LHCN-M2 (cell line): ENCODE measurements around the gene FBXW11. TPM values are rescaled to one million over a fixed set of nuclear protein-coding genes. Genes with fewer than 3 reads are reported as not detected.
"Not testable (repeated sequence)": the region's sequence is repeated elsewhere in the genome, so short reads cannot be mapped to it uniquely, and the experiment has no call there.

ENCODE experiments used
- DNase-seq: peaks from one replicate; pipeline ENCODE4 v3.0.0-alpha.2; 2012; ENCODE audit warnings: low read depth
- total RNA-seq: library from RNA; depleted of rRNA; stranded (reverse); fragments of >200 nt; gene quantifications from 2 replicates; pipeline ENCODE4 v1.2.3, GENCODE V29; 2014

Gene FBXW11
- total RNA-seq, 1 experiment from 2014 or later = 78.4 TPM

DNA sequence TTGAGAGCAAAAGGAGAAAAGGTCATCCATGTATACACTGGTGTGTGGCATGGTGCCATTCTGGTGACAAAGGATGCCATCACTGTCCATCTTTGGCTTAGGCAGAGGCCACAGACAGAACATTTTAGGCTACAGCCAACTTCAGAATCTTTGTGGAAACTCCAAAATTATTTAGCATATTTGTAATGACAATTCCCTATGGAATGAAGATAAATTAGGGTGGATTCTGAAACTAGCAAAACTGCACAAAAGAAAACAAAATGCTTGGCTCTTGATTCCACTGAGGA lies 92.5 kb downstream of the FBXW11 start:
- peak; percentile 20 for DNase-seq

DNA sequence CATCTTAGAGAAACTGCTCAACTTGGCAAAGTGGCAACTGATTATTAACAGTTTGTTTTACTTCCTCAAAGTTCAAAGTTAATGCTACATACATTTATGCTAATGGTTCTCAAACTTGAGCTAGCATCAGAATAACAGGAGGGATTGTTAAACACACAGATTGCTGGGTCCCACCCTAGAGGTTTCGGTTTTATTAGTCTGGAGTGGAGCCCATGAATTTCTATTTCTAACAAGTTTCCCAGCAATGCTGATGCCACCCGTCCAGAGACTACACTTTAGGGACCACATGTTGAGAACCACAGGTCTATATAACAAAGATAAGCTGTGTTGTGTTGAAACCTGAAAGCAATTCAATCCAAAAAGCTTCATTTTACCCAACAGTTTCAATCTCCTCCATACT lies 95.3 kb downstream of the FBXW11 start:
- DNase-seq = no peak

DNA sequence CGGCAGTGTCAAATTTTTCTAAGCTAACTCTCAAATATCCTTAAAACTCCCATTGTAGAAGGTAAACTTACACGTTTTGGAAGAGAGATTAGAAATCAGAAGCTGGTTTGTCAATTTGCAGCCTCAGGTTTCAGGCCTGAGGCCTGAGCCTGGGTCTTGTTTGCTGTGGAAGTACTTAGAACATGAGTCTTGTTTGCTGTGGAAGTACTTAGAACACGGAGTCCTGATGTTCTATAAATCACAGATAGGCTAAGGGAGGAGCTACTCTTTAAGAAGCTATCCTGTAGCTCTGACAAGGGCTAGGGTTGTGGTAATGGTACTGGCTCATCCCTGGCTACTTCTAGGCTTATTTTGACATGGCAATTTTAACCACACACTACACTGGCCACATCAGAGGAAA lies 97.8 kb downstream of the FBXW11 start:
- DNase-seq = no peak

DNA sequence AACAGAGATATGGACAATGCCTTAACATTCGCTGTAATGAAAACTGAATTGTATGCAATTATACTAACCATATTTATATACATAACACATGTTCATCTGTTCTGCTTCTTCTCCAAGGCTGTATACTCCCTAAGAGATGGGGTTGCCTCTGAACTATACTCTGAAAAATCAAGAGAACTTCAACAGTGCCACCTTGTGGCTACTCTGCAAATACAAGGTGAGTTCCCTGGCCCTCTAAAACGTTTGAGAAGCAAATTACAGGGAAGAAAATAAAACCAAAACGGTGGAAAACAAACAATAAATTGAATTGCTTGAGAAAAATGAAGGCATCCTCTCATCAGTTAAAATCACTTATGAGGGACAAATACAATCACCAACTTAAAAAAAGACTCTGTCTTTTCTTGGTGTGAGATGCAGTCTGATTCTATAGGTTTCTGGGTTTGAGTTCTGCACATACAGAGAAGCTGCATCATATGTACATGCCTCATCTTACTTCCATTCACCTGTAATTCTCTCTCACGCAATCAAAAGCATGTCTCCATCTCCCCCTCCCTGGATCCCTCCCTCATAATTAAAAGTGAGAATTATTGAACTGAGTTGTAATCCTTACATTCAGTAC lies 98.6 kb downstream of the FBXW11 start:
- peak; percentile 61 for DNase-seq

DNA sequence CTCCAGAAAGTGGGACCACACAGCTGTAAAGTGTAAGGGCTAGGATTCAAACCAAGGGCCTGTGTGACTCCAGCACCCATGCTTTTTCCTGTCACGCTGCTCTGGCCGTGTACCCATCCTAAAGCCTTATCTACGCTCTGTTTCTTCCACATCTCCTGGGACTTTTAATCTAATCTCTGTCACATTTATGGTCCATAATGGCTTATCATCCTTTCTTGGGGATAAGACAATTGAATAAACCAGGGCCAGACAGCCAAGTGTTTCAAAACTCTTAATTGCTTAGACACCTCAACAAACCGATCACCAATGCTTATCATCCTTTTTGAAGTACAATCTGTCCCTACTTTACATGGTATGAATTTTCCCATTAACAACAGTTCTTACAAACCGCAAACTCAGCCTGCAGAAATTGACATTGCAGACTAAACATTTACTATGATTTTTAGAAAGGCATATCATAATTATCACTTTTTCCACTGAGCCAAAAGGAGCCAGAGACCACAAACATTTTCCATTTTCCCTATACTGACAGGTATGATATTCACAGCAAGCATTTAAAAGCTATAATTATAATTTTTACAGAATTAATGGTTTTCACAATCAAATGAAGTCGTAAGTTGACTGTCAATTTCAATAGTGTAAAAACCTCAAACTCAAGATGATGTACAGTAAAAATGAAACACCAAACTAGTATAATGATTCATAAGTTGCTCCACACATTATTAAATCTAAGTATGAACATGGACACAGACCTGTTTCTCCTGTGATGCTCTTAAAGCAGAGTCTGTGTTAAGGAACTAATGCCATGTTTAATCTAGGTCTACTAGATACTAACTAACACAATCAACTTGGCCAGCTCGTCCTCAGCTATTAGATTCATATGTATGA lies 99.5 kb downstream of the FBXW11 start:
- no peak for DNase-seq

DNA sequence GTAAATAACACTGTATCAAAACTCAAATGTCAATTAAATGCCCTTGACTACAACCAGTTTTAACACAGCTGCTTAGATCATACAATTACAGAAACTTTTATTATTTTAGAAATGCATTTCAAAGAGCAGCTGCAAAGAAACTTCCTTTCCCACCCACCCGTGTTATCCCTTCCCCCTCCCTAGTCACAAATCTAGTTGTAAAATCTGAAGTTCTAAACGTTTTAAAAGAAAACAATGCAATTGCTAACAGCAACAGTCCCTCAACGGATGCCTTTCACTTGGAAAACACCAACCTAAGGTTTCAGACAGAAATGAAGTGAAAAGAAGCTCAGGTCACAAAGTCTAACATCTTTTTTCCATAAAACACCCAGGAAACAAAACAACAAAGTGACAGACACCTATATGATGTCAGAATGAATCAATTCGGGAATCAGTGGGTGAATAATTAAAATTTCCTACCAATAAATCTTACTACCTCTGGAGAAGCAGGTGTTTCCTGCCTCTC lies 100.3 kb downstream of the FBXW11 start:
- no peak for DNase-seq

DNA sequence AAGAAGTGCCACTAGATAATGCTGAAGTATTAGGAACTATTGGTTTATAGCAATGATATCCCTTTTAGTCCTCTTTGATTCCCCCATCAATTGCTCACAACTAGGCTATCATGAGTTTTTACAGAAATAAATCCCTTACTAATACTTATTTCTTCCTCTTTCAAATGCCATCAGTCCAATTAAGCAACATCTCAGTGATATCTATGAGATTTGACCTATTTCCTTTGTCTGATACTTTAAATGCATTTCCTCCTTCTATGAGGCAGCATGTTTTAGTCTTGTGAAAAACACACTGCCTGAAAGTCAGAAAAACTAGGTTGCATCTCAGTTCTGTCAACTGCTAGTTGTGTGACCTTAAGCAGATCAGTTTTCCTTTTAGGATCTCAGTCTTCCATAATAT lies 101.6 kb downstream of the FBXW11 start:
- DNase-seq = no peak

DNA sequence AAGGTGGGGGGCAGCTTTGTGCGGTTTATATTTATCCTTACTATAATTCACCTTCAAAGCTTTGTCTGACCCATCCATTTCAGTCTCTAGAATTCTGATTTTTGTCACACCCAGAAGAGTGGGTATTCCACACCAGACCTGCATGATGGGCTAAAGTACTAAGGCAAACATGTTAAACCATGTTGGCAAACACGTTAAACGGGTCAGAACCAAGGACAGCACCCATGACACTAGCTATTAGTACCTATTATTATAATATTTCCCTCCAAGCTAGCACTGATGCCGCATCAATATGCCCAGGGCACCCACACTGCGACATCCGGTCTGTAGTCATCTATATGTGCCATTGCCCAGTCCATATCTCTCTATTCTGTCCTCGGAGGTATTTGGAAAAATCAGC lies 104.7 kb downstream of the FBXW11 start:
- no peak for DNase-seq

DNA sequence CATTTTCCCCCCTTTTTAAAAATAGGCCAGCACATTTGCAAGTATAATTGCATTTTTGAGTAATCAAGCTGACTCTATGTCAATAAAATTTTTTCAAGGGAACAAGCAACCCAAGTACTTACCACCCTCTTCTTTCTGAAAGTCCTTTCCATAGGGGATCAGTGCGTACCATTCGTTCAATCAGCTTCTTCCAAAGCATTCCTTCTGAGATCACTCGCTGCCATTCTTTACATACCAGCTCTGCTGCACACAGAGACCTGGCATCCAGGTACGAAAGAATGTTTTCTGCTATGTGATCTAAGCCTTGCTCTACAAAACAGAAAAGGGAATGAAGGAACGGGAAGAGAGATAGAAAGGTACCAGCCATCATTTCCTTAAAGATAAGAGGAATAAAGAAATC lies 106.6 kb downstream of the FBXW11 start:
- no peak for DNase-seq

DNA sequence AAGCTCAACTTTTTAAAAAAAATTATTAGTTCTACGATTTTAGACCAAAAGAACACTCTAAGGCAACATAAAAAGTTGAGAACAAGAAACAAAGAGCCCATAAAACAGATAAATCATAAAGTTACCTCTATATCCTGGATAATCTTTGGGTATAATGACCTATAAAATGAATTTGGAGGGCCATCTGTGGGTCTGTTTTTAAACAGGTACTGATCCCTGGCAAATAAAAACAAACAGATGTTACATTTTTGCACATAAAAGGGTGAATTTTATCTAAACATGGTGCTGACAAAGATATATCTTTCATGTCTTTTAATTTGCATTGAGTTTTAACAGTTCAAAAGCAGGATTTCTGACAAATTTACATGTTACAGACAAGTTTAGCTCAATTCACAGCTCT lies 107.6 kb downstream of the FBXW11 start:
- no peak for DNase-seq

DNA sequence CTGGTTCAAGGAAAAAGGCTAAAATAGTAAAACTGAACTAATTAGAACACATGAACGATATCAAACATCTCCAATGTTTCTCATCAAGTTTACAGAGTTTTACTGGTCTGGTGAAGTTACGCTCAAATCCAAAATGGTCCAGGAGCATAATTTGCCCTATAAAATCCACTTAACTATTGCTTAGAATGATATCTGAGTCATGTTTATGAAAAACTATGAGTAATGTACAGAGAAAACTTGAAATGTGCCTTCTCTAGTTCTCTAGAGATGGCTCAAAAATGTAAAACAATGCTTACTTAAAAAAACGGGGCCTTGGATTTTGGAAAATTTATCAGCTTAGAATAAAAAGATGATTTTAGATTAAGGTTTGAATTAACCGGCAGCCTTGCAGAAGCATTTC lies 108.1 kb downstream of the FBXW11 start:
- peak; percentile 21 for DNase-seq

DNA sequence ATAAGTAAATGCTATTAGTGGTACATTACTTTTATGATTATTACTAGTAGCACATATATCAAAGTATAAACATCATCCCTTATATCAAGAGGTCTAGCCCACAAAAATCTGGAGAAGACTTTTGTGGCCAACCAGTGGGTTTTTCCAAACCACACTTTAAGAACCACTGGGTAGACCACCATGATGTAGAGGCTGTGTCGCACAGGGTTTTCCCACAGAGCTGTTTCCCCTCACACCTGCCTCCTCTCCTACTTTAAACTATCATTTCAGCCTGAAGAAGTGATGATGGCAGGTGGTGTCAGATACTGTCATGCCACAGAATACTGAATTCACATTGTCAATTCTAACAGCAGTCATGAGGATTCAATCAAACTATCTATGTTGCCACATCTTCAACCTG lies 109.2 kb downstream of the FBXW11 start:
- no peak for DNase-seq

DNA sequence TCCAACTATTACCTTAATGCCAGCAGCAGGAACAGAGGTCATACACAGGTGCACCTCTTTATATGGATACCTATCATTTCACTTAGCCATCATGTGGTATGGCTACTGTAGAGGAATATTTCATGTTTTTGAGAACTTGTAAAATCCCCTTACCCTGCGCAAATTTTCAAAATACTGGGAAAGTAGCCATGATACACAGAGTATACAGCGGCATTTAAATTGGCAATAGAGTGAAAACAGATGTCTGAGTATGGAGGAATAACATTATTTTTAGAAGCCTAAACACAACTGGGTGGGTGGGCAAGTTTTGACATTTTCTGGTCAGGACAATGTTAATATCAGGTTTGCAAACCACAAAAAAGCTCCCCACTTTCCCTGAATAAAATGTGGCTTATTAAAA lies 111.4 kb downstream of the FBXW11 start:
- DNase-seq = no peak

DNA sequence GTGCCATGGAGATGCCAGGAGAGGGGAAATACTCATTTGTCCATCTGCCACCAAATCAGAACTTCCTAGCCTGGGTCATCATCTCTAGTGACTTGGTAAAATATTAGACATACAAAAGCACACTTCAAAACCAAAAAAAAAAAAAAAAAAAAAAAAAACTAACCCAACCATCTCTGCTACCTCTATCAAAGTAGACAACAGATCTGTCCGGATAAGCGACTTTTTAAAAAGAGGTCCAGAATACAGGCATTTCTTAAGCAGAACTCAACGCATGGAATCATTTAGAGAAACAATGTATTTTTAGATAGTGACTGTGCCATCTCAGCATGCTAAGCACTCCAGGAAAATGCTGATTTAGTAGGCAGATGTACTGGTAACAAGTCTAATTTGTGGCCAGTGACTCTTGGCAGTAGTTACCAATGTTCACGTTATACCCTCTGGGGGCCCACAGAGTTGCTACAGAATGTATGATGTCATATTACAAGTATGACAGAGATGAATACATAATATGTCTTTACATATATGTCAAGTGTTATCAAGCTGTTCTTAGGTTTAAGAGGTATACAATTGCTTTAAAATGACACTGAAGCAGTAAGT lies 113.0 kb downstream of the FBXW11 start:
- peak; percentile 78 for DNase-seq

DNA sequence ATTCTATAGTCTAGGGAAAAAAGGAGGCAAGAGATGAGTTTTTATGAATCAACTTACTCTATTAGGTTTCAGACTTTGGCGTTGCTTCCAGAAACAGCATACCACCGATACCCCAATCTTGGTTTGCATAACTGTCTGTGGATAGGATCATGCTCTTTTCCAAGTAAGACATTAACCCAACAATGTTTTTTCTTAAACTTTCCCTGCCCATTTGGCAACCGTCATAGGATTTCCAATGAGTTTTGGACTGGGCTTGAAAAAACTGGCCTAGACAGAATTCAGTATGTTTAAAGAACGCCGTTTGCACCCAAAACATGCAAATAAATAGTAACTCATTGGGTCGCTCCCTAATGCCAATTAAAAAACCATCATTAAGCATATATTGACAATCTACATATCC lies 114.8 kb downstream of the FBXW11 start:
- DNase-seq = no peak

DNA sequence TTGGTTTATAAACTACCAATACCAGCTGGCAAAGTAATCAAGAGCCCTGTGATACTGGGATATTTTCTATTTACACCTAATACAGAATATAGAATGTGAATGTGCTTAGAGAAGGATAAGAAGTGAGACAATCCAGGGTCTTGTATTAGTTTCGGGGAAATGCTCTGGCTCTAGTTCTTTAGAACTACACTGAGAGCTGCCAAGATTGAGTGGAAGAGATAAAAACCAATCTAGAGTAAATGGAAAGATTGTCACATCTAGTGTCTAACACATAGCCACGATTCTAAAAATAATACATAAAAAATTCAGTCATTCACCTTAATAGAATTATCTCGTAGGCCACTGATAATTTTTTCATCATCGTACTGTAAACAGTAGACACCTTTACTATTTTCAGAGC lies 115.3 kb downstream of the FBXW11 start:
- no peak for DNase-seq

DNA sequence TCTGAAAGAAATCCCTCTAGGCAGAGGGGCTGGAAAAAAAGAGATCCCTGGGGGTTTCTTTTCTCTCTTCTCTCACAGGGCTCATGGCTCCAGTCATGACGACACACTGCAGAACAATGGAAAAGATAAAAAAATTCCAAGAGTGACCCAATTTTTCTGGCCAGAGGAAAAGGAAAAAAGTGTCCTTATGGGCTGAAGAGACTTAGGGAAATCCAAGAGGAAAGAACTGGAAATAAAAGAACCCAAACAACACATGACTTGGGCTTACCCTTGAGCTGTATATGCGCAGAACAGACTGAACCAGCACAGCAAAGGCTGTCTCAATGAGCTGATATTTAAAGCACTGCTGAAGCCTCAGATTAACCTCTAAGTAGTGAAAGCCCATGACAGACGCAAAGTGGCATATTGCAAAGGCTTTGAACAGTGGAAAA lies 118.4 kb downstream of the FBXW11 start:
- no peak for DNase-seq

DNA sequence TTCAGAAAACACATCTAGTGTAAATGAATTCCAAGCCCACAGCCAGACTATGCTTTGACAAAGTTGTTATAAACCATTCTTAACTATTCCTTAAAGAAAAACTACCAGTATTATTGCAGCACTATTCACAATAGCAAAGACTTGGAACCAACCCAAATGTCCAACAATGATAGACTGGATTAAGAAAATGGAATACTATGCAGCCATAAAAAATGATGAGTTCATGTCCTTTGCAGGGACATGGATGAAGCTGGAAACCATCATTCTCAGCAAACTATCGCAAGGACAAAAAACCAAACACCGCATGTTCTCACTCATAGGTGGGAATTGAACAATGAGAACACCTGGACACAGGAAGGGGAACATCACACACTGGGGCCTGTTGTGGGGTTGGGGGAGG lies 120.4 kb downstream of the FBXW11 start:
- not testable (repeated sequence) for DNase-seq

DNA sequence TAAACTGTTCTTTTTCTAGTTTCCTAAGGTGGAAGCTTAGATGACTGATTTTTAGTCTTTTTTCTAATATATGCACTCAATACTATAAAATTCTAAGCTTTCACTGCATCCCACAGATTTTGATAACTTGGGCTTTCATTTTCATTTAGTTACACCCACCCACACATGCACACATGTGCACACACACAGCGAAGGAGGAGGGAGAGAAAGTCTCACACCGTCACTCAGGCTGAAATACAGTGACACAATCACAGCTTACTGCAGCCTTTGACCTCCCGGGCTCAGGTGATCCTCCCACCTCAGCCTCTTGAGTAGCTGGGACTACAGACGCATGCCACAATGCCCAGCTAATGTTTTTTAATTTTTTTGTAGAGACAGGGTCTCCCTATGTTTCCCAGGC lies 124.3 kb downstream of the FBXW11 start:
- no peak for DNase-seq

DNA sequence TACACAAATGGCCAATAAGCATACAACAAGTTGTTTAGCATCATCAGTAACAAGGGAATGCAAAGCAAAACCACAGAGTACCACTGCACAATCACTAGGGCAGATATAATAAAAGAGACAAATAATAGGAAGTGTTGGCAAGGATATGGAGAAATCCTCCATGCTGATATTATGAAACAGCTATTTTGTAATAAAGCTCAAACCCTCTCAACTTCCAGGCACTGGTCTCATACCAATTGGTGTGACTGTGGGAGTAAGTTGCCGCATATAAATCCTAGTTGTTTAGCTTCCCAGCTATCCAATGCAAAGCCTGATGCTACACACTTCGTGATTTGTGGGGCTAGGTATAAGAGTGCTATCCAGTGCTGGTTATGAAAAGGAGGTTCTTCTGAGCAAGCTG lies 132.2 kb downstream of the FBXW11 start:
- DNase-seq = peak; percentile 45

DNA sequence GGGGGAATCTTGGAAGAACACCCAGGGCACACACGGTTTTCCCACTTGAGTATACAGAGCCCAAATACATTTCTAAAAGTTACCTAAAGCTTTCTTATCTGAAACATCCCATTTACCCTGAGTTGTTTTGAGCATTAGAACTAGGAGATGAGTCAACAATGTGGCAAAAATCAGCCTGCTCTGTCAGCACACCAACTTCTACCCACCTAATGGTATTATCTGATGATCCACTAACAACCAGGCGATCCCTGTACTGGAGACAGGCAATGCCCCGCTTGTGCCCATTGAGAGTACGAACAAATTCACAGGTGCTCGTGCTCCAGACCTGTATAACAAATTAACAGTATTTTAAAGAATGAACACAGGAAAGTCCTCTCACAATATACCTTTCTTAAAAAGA lies 133.8 kb downstream of the FBXW11 start:
- no peak for DNase-seq

DNA sequence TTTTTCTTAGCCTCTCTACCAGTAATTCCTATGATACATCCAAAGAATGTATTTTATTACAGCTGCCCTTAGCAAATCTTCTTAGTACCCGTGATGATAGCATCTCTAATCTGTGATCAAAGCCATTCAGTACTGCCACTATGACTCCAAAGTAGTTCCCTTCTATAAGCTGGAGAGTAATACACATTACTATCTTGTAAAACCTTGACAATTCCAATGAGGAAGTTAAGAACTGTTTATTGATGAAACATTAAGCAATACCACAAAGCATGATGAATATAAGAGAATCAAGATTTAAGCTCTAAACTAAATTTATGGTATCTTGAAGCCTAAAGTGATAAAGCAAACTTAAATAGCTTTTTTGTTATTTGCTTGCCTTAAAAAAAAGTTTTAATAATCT lies 134.7 kb downstream of the FBXW11 start:
- no peak for DNase-seq

DNA sequence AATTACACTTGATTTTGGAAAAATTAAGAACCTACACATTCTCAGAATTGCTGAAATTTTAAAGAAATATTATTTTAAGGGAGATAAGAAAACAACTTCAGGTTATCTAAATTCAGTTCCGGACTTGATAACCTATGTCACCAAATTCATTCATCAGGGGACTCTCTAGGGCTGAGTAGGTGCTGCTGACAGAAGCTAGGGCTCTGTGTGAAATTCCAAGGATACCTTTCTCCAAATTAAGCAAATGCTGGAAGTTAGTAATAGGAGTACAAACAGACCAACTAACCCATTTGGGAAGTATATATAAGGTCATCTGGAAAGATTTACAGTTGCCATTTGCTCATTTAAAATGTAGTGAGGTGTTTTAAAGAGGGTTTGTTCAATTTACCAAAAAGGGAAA lies 136.5 kb downstream of the FBXW11 start:
- DNase-seq = no peak
